NCI-H345 treated with DMSO at 0.1 percent for 48 hours (cell line): Measurements from ENCODE around the gene ANKRD26.
"Not testable (repeated sequence)": the region's sequence is repeated elsewhere in the genome, so short reads cannot be mapped to it uniquely, and the experiment has no call there.

ENCODE experiments used
- DNase-seq: peaks from one replicate; lab custom pipeline; 2025; ENCODE audit not compliant: unreplicated experiment; lab: John Stamatoyannopoulos, UW

ANKRD26 gene

DNA sequence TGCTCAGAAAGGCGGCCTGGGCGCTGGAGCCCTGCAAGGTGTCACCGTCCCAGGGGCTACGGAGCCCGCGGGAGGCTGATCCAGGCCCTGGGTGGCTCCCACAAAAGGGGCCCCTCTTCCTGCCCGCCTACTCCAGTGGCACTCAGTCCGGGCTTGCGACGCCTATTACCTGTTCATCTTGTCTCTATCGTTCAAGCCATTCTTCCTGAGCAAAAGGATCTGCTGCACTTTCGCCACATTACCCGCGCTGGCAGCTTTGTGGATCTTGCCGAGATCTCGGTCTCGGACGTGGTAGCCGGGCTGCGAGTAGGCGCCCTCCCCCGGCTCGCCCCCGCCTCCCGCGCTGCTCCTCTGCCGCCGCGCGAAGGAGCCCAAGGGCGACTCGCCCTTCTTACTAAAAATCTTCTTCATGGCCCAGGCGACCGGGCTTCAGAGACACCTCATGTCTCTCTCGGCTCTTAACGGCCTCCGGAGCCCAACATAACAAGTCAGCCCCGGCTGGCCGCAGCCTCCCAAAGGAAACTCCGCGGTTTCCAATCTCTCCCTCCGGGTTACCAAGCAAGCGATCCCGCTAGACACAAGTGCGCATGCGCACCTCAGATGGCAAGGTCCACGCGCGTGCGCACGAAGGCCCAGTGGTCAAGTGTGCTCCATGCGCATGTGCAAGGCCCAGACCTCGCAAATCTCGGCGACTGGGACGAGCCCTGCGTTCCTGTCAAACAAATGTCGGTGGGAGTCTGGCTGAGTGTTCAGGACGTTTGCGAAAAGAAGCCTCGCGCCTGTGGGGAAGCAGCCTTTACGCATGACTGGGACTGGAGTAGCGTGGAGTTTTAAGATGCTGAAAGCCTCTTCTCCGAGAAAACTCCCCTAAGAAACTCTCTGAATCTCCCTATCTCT, at the start of gene ANKRD26:
TSS of gene ANKRD26 (minus strand) at position 579 of the 897 bp plus-strand sequence. CDS start at position 411, 168 bp downstream.
- DNase-seq: peak; percentile 88

DNA sequence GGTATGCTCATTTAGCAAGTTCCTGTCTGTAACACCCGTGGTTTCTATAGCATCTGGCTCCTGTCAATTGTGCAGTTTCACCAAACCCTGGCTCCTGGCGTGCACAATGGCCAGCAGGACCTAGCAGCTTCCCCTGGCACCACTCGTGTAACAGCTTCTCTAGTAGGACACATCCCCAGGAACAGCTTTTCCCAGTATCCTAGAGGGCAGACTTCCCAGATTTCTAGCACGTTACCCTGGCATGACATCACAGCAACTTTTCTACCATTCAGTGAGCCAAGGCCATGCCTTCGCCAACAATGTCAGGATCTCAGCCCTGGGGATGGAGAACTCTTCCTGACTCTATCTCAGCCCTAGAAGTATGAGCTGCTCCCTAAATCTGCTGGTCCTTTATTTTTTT, 47.4 kb upstream of the ANKRD26 start:
- DNase-seq: no peak

DNA sequence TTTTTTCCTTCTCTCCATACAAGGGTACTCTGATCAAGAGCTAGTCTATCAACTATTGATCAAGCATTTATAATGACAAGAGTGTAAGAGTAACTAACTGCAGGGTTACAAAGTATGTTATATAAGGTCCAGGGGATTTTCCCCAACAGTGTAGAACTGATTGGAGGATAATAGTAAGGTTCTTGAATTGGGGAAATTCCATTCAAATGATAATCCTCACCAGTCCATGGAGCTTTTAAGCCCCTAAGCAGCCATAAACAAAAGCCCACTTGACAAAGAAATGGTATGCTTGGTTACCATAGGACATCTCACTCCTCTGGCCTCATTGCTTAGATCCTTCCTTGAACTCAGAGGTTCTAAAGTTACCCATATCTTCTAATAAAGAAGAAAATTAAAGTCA, 45.6 kb upstream of the ANKRD26 start:
- DNase-seq: no peak

DNA sequence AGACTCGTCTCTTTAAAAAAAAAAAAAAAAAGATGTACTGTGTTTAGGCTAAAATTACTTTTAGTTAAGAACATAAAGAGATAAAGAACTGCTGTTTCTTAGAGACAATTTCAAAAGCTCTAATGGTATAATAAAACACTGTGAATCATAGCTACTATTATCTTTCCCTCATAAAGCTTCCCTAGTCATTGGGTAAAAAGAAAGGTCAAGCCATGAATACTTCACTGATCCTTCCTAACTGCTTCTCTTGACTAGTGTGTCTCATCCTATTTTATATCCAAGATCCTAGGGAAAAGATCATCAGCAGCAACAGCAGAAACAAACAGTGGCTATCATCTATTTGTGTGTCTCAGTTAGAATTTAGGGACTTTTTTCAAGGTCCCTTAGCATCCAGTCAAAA, 43.4 kb upstream of the ANKRD26 start:
- no peak for DNase-seq

DNA sequence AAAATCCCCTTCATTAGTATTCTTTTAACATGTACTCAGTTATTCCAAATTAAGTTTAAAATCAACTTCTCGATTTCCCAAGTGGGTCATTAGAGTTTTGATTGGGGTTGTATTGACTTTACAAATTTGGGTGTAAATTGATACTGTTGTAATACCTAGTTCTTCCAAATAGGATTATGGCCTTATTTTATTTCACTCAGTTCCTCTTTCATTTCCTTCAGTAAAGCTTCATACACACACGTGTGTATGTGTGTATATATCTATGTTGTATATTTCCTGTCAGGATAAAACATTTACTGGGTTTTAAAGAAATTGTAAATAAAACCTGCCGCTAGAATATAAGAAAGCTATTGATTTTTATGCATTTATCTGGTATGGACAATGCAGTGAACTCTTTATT, 38.0 kb upstream of the ANKRD26 start:
- DNase-seq: no peak

DNA sequence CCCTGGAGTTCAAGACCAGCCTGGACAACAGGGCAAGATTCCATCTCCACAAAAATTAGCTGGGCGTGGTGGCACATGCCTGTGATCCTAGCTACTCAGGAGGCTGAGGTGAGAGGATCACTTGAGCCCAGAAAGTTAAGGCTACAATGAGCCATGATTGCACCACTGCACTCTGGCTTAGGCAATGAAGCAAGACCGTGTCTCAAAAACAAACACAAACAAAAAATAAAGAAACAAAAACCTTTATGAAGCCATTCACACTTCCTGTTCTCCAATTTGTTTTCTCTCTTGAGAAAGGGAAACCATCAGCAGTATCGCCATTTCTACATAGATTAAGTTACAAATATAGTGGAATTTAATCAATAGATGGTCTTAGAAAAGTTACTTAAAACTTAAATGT, 34.1 kb upstream of the ANKRD26 start:
- no peak for DNase-seq

DNA sequence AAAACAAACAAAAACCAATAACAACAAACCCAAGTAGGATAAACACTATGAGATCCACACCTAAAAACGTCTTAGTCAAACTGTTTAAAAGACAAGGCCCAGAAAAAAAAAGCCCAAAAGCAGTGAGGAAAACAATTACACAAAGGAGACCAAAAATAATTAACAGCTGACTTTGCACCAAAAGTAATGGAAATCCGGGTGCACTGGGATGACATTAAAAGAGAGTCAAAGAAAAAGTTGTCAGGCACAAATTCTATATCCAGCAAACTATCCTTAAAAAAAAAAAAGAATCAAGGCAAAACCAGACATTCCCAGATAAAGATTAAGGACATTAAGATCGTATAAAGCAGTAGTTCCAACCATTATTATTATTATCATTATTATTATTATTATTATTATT, 7.9 kb upstream of the ANKRD26 start:
- no peak for DNase-seq

DNA sequence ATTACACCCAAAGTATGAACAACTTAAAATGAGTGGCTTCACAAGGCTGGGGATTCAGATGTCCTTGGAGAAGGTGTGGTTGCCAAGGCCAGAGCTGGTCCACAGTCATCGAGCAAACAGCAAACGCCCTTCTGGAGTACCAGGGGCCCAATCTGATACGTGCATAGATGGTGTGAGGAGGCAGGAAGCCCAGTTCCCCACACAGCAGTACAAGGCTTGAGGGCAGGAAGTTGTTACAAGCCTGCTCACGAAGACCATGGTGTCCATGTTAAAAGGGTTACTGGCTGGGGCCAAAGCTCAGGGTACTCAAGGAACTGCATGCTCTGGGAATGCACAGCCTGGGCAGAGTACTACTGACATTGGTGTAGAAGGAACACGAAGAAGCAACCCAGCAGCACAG, 4.6 kb upstream of the ANKRD26 start:
- DNase-seq: no peak

DNA sequence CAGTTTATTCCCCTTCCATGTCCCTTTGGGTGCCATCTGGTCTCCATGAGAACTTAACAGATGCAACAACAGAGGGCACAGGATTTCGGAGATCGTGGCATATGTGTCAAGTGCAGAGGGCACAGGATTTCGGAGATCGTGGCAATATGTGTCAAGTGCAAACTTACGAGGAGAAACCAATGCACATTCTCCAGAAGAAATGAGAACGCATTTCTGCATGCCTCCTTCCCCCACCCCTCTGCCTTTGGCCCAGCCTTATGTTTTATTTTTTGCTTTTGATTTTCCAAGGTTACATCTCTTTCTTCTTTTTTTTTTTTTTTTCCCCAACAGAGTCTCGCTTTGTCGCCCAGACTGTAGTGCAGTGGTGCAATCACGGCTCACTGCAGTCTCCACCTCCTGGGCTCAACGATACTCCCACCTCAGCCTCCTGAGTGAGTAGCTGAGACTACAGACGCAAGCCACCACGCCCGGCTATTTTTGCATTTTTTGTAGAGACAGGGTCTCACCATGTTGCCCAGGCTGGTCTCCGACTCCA, 586 bp upstream of the ANKRD26 start:
- DNase-seq: no peak

DNA sequence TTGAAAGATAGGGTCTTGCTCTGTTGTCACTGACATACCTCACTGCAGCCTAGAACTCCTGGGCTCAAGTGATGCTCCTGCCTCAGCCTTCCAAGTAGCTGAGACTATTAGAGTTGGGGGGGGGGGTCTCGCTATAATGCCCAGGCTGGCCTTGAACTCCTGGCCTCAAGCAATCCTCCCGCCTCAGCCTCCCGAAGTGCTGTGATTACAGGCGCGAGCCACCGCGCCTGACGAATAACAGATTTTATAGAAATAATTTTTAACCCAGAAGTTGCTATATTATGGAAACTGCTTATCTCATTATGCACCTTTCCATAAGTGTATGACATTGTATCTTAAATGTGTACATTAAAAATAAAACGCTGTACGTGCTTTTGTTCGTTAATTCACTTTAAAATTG, 846 bp downstream of the ANKRD26 start:
- no peak for DNase-seq

DNA sequence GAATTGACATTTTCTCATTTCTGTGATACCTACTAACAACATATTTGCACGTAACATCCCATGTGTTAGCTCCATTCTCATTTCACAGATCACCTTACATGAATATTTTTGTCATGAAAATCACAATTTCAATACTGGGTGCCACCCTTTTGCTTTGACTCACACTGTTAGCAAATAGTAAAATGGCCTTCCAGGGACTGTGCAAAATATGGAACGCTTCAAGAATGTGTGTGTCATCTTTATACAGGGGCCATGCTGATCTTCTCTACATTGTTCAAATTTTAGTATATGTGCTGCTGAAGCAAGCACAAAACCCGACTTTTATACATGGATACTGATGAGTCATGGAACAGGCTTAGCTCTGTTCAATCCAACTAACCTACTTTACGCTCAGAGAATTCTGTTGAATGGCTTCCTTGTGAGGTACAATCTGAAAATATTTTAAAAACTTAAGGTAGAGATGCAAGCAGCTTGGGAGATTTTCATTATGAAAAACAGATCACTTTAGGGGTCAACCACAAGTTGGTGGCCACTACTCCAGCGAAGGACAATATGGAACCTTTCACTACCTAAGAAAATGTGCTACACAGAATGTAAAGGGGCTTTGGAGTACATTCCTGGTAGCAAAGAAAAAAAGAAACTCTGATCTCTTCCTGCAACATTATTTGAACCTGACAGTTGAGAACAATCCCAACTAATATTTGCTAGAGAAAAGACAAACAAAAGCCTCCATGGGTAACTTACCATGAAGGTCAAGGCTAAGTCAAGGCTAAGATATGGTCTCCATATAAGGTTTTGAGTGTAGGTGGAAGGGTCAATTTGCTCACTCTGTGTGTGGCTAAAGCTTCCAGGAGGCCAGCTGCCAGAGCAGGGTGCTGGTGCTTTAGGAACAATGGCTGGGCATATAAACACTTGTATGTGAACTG, 11.9 kb downstream of the ANKRD26 start:
- DNase-seq: no peak

DNA sequence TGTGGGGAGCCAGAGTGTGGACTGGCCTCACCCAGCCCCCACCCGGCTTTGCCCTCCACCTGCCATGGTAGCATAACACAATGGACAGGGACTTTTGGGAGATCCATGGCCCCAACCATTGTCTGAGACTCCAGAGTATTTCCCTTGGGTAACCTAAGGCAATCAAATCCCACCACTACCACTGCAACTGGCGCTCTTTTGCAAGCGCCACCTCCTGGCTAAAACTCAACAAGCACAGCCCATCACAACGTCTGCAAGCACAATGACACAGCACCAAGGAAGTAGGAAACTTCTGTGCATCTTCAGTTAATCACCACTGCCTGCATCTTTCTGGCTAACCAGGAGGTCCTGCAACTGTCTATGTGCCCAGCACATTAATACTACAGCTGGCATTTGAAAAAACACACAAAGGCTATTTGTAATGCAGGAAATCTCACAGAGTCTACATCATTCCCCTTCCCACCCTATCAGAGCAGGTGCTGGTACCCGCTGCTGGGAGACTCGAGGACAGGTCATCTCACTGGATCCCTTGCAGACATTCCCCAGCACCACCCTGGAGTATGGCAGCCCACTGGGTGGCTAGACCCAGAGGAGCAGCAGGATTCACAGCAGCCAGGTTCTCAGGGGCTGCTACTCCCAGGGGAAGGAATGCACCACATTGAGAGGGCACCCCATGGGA, 27.7 kb downstream of the ANKRD26 start:
- DNase-seq: no peak

DNA sequence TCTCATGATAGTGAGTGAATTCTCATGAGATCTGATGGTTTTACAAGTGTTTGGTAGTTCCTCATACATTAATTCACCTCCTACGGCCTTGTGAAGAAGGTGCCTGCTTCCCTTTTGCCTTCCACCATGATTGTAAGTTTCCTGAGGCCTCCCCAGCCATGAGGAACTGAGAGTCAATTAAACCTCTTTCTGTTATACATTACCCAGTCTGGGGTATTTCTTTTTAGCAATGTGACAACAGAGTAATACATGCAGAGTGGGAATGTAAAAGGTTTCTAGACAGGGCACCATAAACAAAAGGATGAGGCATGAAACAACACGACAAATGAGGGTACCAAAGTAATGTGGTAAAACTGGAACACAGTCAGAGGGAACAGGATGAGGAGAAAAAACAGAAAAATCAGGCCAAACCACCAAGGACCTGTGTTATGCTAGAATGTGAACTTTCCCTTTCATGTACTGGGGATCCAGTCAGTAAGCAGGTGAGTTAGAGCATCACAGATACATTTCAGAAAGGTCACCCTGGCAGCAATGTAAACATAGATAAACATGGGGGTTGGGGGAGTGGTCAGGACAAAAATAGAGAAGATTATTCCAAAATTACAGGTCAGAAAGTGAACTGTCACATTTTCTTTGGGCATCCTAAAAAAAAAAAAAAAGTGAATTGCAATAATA, 31.9 kb downstream of the ANKRD26 start:
- no peak for DNase-seq

DNA sequence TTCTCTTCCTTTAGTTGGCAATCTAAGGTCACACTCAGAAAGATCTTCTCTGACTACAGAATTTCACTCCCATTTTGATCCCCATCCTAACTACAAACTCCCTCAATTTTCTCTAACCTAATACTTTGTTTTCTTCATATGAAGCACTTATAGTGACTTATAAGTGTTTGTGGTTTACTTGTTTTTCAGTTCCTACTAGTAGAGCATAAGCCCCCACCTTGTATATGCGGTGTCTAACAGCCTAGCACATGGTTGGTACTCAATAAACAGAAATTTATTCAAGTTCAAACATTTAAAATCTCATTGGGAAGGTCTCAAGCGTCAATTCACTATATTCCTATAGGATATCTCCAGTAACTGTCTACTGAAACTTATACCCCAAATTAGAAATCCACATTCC, 35.2 kb downstream of the ANKRD26 start:
- DNase-seq: no peak

DNA sequence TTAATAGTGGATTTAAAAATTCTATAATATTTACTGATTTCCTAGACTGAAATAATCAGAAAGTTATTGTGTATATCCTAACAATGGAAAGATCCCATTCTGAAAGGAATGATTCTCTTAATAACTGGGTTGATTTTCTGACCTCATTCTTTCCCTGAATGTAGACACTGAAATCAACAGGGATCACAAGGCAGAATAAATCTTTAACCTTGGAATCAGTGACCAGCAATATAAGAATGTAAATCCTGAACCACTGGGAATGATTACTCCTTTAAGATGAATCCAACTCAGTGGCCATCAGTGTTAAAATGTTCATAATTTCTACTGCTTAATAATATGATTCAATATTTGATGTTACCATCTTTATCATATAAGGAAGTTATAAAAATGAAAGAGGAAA, 47.6 kb downstream of the ANKRD26 start:
- no peak for DNase-seq

DNA sequence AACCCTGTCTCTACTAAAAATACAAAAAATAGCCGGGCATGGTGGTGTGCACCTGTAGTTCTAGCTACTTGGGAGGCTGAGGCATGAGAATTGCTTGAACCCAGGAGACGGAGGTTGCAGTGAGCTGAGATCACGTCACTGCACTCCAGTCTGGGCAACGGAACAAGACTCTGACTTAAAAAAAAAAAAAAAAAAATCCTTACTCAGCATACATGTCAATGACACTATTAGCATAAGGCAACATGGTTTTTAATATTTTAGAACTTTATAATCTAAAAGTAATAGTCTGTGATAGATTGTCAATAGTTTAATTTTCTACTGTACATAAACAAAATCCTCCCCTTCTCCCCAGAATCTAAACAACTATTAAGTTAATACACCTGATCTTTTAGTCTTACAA, 55.0 kb downstream of the ANKRD26 start:
- not testable (repeated sequence) for DNase-seq

DNA sequence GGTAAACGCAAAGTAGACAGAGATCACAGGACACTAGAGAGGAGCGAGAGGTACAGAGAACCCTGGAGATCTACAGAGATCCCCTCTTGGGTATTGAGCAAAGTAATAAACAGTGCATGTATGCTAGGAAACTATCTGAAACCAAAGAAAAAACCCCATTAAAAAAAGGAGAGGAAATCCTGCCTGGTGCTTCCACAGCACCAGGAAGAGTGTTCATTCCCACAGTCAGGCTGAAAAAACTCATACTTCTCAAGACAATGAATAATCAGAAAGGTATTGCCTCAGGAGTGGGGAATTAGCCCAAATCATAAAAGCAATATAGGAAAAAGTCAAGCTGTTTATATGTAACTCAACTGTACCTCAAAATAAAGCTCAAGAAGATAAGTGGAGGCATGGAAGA, 59.1 kb downstream of the ANKRD26 start:
- no peak for DNase-seq

DNA sequence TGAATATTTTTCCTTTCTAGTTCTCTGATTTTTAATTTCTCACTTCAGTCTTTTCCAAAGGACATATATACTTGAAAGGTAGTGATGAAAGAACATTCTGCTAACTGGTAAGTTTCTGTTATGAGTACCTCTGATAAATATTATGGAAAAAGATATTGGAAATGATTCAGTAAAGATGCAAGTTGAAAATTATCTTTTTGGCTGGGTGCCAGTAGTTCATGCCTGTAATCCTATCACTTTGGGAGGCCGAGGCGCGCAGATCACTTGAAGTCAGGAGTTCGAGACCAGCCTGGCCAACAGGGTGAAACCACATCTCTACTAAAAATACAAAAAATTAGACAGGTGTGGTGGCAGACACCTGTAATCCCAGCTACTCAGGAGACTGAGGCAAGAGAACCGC, 62.1 kb downstream of the ANKRD26 start:
- no peak for DNase-seq

DNA sequence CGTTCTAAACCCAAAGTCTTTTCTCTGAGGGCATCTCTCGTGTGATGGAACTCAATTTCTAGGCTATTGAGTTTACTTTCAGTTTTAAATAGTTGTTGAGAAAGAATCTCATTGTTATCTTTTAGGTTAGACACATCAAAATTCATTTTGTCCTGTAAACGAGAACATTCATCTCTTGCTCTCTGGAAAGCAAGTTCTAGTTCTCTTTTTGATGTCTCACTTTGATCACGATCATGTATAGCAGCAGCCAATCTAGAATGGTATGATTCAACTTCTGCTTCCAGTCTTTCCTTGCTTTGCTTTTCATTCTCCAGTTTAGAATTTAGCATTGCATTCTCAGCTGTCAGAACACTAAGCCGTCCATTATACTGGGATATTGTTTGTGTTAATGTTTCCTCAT, 65.1 kb downstream of the ANKRD26 start:
- no peak for DNase-seq

DNA sequence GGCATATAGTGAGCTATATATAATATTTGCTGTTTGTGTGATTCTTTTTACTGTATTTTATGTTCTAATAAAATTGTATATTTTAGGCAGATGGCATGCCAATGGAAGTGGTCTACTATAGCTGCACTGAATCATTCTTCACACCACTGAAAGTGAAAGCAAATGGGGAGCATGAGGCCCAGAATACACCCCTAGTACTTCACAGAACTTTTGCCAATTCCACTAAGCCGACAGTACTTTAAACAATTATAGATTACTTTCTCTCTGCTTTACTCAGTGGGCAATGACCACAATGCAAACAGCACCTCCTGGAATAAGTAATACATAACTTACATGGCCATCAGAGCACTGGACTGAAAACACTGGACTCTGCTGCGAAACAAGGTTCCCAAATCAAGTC, 70.2 kb downstream of the ANKRD26 start:
- DNase-seq: no peak

DNA sequence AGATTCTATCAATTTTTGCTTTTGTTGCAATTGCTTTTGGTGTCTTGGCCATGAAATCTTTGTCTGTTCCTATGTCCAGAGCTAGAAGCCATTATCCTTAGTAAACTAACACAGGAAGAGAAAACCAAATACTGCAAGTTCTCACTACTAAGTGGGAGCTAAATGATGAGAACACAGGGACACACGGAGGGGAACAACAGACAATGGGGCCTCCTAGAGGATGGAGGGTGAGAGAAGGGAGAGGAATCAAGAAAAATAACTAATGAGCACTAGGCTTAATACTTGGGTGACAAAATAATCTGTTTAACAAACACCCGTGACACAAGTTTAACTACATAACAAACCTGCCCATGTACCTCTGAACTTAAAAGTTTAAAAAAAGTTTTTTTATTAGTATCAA, 78.2 kb downstream of the ANKRD26 start:
- DNase-seq: no peak
